Measurements from ENCODE around the gene KRTAP17-1.

- TF ChIP-seq CTCF (IDR thresholded peaks at IDR 0.05) (no peak), POLR2AphosphoS5 (IDR thresholded peaks at IDR 0.05) (no peak), POLR2A (IDR thresholded peaks at IDR 0.05) (no peak)
Observed at GRCh38 chr17:41304091-41304490, 11.4 kb downstream of the KRTAP17-1 start.

All from breast epithelium (tissue), 3 donors.